Hippocampal formation (tissue), 2 donors: ENCODE data around the gene LSS.
"Not testable (repeated sequence)": the region's sequence is repeated elsewhere in the genome, so short reads cannot be mapped to it uniquely, and the experiment has no call there.

Experiments used
- DNase-seq, 2 donors: peaks; one replicate each; lab custom pipeline; 2025; lab: John Stamatoyannopoulos, UW

The LSS gene

GRCh38 chr21:46245213-46245915 is 16.8 kb upstream of the LSS start:
- DNase-seq, result no peak

DNA sequence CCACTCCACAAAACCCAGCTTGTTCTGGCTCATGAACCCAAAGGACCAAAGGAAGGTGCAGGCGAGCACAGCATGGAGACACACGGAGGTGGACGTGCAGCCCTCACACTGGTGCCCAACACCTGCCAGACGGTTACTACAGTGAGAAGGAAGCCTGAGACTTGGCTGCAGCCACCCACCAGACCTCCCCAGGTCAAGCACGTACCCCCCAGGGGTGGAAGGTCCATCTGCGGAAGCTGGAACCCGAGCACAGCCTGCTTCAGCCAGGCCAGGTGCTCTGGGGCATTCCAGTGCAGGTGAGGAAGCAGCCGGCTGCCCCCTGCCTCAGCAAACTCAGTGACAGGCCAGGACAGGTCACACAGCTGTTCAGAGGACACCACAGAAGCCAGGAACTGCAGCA is 16.0 kb upstream of the LSS start:
- no peak for DNase-seq

DNA sequence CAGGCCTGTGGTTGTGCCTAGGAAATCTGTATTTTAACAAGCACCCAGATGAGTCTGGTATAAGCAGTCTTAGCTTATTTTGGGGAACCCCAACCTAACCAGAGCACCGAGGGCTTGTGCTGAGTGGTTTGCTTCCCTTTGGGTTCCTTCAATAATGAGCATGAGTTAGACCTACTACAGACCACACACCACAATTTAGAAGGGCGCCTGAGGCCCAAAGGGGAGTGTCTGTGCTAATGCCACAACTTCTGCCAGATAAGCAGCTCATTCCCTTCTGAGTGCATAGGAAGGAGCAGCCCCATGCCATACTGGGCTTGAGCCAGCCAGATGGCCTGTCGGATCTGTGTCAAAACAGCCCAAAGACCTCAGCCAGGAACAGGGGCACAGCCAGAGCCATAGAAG is 15.4 kb upstream of the LSS start:
- peak in 1 of 2 donors; percentile 58 for DNase-seq

- no peak for DNase-seq
Observed at GRCh38 chr21:46243325-46243724, 14.8 kb upstream of the LSS start.

DNA sequence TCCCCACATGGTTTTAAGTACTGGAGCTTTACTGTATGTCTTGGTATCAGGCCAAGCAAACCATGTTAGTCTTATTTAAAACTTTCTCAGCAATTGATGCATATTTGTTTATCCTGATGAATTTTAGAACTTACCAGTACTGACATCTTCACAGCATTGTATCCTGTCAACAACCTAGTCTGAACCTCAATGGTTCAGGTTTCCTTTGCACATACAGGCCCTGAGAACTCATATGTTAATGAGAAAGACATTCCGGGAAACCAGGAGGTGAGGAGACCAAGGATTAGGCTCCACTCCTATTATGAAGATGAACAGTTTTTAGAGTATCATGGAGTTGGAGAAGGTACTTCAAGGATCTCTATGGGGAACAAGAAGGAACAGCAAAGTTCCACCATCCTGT is 13.0 kb upstream of the LSS start:
- not testable (repeated sequence) for DNase-seq

DNA sequence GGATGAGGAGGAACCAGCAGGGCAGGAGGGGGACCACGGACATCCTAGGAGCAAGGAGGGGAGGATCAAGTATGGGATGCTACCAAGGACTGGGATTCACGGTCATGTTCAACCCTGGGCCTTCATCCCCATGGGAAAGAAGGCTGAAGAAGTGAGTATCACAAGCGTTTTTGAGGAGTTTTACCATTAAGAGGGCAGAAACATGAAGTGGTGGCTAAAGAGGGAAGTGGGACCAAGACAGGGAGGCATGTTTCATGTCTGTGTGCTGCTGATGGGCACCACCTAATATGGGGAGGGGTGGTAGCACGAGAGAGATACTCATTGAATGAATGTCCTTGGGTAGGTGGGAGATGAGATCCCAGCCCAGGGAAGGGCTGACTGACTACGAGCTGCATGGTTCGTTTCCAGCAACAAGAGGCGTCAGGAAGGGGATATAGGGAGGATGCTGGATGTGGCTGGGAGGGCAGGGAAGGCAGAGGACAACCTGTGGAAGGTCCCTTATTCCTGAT is 11.3 kb upstream of the LSS start:
- no peak for DNase-seq

- no peak for DNase-seq
Observed at GRCh38 chr21:46237474-46237873, 8.9 kb upstream of the LSS start.

GRCh38 chr21:46234436-46234950 is 5.9 kb upstream of the LSS start:
- no peak for DNase-seq

- DNase-seq, result no peak
Observed at GRCh38 chr21:46229923-46230260, 1.3 kb upstream of the LSS start.

DNA sequence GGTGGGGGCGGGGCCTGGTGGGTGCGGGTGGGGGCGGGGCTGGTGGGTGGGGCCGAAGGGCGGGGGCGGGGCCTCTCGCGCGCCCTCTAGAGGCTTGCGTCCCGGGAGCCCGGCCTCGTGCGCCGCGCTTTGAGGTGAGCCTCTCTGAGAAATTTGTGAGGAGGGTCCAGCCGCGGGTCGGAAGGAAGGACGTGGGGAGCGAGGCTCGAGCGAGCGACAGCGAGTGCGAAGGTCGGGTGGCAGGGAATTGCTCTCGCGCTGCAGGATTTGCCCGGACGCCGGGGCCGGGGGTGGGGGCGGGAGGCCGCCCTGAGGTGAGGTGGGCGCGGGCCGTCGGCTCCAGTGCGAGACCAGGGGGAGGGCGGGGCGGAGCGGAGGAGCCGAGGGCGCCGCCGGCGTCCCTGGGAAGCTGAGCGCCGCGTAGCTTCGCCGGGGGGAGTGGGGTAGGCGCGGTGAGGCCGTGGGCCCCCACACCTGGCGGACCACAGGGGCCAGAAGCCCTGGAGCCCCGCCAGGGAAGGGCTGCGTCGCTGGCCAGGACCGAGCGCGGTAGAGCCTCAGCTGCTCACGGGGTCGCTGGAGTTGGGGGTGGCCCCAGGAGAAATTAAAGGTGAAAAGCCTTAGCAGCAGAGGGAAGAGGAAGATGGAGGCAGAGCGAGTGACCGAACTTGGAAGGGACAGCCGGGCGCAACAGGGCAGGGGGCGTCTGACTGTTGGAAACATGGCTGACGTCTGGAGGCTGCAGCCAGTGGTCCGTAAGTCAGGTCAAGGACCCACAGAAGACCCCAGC is 754 bp upstream of the LSS start:
- no peak for DNase-seq

DNA sequence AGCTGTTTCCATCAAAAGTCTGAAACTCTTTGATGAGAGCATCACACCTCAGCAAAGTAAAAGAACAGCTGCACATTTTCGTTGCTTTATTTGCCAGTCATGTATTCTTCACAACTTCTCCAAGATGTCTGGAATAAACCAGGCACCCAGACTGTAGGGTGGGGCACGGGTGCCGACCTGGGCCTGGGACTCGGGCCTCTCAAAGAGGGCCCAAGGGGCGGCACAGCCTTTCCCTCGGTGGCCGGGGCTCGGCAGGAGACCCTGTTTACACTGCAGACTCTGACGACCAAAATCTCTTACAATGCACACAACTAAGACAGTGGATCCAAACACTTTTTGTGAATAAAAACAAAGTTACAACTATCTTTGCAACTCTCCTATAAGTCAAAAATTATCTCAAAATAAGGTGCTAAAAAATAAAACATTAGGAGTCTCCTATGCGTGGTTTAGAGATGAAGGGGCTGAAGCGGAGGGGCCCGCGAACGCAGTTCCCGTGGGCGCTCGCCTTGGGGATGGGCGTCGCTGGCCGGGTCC is 696 bp downstream of the LSS start:
- no peak for DNase-seq

DNA sequence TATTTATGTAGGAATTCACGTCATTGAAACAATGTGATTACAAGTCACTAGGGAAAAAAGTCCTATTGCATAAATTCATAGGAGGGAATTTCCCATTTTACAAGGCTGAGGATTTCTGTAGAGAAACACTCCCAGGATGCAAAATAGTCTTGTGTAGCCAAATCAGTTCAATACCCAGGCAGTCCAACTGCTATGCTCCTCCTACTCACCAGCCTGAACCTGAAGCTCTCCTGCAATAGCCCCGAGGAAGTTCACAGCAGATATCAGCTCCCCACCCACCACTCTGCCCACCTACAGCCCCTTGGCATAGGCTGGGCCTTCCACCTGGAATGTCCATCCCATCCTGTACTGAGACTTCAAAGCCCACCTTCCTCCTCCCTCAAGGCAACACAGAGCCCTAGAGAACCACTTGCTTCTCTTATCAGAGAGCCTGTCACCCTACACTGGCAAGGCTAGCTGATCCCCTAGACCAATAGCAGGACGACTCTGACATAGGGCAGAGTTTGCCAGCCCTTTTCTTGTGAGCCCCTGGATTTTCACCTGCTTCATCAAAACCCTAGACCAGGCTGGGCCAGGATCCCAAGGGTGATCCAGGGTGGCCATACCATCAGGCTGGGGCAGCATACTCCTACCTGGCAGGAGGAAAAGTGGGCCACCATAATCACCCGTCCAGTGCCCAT is 1.5 kb downstream of the LSS start:
- DNase-seq, result peak in 1 of 2 donors; percentile 53

- DNase-seq, result no peak
Observed at GRCh38 chr21:46226146-46226545, 2.4 kb downstream of the LSS start.

- not testable (repeated sequence) for DNase-seq
Observed at GRCh38 chr21:46223661-46224060, 4.9 kb downstream of the LSS start.

GRCh38 chr21:46223217-46223616 is 5.4 kb downstream of the LSS start:
- no peak for DNase-seq

GRCh38 chr21:46222436-46223116 is 6.0 kb downstream of the LSS start:
- no peak for DNase-seq

GRCh38 chr21:46221664-46222435 is 6.7 kb downstream of the LSS start:
- DNase-seq, result no peak

- no peak for DNase-seq
Observed at GRCh38 chr21:46220847-46221246, 7.7 kb downstream of the LSS start.

GRCh38 chr21:46220275-46220810 is 8.2 kb downstream of the LSS start:
- DNase-seq, result no peak

- no peak for DNase-seq
Observed at GRCh38 chr21:46219591-46220239, 8.9 kb downstream of the LSS start.
